ENCODE results near the gene PGAP6.
"Not testable (repeated sequence)": the region's sequence is repeated elsewhere in the genome, so short reads cannot be mapped to it uniquely, and the experiment has no call there.

The PGAP6 gene

DNA sequence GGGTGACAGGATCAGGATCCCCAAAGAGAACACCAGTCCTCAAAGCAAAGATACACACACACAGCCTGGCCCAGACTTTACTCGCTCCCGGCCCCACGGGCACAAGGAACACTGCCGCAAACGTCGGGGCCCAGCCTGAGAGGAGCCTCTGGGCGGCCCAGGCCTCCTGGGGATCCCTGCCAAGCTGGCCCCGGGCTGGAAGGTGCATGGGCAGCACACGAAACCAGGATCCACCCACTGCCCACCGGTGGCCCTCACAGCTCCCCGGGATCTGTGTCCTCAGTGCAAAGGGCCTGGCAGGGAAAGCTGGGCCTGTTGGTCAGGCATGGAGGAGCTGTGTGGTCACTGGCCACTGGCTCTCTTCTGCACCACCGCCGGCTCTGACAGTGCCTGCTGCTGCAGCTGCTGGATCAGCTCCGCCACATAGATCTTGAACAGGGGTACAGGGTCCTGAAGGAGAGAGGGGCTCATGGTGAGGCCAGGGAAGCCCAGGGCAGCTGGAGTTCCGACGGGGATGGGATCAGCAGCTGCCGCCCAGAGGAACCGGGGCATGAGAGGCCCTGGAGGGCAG, 14.4 kb downstream of the PGAP6 start:
- no peak for DNase-seq (ENCODE audit: low spot score)
- TF ChIP-seq, protein P1, sequence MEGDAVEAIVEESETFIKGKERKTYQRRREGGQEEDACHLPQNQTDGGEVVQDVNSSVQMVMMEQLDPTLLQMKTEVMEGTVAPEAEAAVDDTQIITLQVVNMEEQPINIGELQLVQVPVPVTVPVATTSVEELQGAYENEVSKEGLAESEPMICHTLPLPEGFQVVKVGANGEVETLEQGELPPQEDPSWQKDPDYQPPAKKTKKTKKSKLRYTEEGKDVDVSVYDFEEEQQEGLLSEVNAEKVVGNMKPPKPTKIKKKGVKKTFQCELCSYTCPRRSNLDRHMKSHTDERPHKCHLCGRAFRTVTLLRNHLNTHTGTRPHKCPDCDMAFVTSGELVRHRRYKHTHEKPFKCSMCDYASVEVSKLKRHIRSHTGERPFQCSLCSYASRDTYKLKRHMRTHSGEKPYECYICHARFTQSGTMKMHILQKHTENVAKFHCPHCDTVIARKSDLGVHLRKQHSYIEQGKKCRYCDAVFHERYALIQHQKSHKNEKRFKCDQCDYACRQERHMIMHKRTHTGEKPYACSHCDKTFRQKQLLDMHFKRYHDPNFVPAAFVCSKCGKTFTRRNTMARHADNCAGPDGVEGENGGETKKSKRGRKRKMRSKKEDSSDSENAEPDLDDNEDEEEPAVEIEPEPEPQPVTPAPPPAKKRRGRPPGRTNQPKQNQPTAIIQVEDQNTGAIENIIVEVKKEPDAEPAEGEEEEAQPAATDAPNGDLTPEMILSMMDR (IDR thresholded peaks at IDR 0.05; ENCODE audit: extremely low read depth, missing control alignments): no peak

GRCh38 chr16:366476-366875, 15.3 kb downstream of the PGAP6 start:
- DNase-seq (ENCODE audit: low spot score): no peak
- TF ChIP-seq, protein P1 (IDR thresholded peaks at IDR 0.05; ENCODE audit: extremely low read depth, missing control alignments): no peak

GRCh38 chr16:364595-365491, 16.9 kb downstream of the PGAP6 start:
- TF ChIP-seq, protein P1 (IDR thresholded peaks at IDR 0.05; ENCODE audit: extremely low read depth, missing control alignments): no peak
- DNase-seq (ENCODE audit: low spot score): no peak

- DNase-seq (ENCODE audit: low spot score): no peak
- TF ChIP-seq, protein P1 (IDR thresholded peaks at IDR 0.05; ENCODE audit: extremely low read depth, missing control alignments): no peak
These were observed 17.9 kb downstream of the PGAP6 start for GRCh38 chr16:363766-364490.

DNA sequence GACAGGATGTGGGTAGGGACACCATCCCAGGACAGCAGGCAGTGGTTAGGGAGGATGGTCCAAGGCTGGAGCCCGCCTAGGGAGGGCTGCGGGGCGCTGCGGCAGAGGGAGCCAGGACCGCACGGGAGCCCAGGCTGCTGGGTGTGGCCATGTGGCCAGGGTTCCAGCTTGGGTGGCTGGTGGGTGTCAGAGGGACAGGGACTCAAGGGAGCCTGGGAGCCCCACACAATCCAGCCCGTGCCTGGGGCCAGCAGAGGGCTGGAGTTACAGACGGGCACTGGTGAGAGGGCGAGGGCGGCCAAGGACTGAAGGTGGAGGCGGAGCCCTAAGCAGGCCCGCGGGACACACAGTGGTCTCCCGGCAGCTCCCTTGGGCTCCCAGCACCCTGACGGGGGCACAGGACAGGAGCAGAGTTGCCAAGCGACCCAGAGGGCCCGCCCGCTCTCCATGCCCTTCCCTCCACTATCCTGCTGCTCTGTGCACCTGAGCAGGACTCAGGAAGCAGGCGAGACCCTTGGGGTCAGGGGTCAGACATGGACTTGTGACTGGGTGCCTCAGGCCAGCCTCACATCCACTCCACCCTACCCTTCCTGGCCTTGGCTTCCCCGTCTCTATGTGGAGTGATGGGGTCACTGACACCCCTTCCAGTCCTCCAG, 18.5 kb downstream of the PGAP6 start:
- TF ChIP-seq, protein P1 (IDR thresholded peaks at IDR 0.05; ENCODE audit: extremely low read depth, missing control alignments): no peak

DNA sequence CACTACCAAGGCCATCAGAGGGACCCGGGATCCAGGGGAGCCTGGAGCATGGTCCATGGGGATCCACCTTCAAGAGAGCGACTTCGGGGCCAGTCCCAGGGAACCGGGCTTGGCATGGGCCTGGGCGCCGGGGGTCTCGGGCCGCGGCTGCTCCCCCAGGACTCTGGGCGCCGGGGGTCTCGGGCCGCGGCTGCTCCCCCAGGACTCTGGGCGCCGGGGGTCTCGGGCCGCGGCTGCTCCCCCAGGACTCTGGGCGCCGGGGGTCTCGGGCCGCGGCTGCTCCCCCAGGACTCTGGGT, 19.1 kb downstream of the PGAP6 start:
- DNase-seq (ENCODE audit: low spot score): not testable (repeated sequence)

More for the DNA sequence above, 18.5 kb downstream of the PGAP6 start:
- no peak for DNase-seq (ENCODE audit: low spot score)

- TF ChIP-seq, protein P1 (IDR thresholded peaks at IDR 0.05; ENCODE audit: extremely low read depth, missing control alignments): peak; percentile 70
- peak; percentile 90 for DNase-seq (ENCODE audit: low spot score)
These were observed 19.7 kb downstream of the PGAP6 start for GRCh38 chr16:361872-362701.

Measured in GM20000 (cell line).